Measurements from ENCODE around the gene AK5.
A peak's percentile ranks its signal among the peaks of the same experiment; 100 is the strongest.
"Not testable (repeated sequence)": the region's sequence is repeated elsewhere in the genome, so short reads cannot be mapped to it uniquely, and the experiment has no call there.

The AK5 gene

GRCh38 chr1:77513839-77514763 is 232.3 kb downstream of the AK5 start:
- no peak for DNase-seq

DNA sequence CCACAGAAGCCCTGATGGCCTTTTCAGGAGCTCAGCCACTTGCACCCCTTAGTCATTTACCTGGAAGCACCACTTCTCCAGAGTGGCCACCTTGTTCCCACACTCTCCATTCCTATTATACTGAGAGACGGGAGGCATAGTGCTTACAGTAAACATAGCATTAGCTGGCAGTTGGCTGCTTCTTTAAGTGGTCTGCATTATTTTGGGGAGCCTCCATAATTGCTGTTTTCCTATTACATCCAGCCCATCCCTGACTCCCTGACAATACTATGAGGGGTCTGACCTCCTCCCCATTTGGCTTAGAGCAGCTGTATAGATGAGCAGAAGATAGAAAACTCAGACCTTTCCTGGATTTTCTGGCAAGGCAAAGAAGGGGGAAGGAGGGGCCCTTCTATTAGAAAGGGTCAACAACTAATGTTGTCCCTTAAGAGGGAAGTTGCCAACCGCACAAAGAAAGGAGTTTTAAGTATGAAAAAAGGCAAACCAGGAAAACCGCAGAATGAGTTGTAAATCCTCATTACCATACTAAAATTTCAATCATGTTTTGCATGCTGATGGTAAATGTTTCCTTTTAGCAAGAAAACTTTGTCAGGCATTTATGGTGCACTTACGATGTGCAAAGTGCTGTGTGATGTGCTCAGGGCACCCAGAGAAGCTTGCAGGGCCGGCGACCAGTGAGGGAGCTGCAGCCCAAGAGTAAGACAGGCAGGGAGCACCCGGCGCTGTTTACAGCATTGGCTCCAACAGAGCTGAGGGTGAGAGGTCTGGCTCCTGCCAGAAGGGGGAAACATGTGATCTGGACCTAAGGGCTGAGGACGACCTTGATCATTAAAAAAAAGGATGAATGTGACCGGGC is 233.3 kb downstream of the AK5 start:
- DNase-seq: no peak

DNA sequence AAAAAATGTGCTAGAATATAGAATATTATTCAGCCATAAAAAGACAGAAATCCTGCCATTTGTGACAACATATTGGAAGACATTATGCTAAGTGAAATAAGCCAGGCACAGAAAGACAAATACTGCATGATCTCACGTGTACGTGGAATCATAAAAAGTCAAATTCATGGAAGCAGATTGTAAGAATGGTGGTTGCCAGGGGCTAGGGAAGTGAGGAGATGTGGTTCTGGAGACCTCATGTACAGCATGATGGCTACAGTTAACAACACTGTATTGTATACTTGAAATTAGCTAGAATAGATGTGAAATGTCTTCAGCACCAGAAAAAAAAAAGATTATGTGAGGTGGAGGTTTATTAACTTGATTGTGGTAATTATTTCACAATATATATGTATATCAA is 234.3 kb downstream of the AK5 start:
- DNase-seq: no peak

- no peak for DNase-seq
These were observed 242.2 kb downstream of the AK5 start for GRCh38 chr1:77524038-77524437.

- DNase-seq: not testable (repeated sequence)
These were observed 249.3 kb downstream of the AK5 start for GRCh38 chr1:77531149-77531548.

DNA sequence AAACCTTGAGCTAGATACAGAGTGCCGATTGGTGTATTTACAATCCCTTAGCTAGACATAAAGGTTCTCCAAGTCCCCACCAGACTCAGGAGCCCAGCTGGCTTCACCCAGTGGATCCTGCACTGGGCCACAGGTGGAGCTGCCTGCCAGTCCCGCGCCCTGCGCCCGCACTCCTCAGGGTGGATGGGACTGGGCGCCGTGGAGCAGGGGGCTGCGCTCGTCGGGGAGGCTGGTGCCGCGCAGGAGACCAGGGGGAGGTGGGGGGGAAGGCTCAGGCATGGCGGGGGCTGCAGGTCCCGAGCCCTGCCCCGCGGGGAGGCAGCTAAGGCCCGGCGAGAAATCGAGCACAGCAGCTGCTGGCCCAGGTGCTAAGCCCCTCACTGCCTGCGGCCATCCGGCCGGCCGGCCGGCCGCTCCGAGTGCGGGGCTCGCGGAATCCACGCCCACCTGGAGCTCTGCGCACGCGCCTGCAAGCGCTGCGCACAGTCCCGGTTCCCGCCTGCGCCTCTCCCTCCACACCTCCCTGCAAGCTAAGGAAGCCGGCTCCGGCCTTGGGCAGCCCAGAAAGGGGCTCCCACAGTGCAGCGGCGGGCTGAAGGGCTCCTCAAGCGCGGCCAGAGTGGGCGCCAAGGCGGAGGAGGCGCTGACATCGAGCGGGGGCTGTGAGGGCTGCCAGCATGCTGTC is 249.9 kb downstream of the AK5 start:
- DNase-seq: not testable (repeated sequence)

DNA sequence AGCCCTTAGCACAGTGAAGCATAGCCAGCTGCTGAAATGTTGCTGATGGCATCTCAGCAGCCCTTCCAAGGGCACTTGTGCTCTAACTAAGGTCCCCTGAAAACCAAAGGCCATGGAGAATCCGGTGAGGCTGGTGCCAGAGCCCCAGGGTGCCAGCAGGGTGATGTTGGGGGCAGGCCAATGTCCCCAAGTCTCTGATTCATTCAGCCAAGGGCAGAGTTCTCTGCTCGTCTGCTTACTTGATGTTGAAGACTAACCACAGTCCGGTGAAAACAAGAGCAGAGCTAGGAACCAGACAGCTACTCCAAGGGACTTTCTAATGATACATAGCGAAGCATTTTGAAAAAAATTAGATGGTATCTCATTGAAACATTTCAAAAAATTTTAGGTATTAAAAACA is 250.8 kb downstream of the AK5 start:
- no peak for DNase-seq

DNA sequence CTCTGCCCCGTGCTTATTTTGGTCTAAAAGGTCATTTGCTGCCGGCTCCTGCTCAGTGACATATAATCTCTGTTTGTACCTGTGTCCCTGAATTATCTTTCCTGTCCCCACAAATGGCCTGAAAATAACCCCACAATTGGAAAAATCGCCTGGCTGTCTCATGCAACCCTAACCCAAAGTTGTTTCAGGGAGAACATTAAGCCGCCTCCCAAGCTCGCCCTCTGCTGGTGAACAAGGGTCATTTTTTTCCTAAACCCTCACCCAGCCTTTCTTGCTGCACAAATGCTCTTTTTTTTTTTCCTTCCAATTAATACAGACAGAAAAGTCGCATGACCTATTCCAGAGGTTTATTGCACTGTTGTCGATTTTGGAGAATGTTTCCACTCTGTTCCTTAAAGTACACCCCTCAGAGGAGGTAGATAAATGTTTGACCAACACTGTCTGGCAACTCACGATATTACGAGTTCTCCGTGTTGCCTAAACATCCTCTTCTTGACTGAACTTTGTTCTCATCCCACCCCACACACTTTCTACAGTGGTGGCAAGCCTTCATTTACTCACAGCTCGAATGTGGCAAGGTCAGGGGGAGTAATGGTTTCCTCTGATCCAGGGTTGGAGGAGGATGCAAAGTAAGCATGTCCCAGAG is 252.0 kb downstream of the AK5 start:
- DNase-seq: peak; percentile 32 to 45

- DNase-seq: no peak
These were observed 252.6 kb downstream of the AK5 start for GRCh38 chr1:77534456-77534855.

- no peak for DNase-seq
These were observed 255.0 kb downstream of the AK5 start for GRCh38 chr1:77536813-77537212.

DNA sequence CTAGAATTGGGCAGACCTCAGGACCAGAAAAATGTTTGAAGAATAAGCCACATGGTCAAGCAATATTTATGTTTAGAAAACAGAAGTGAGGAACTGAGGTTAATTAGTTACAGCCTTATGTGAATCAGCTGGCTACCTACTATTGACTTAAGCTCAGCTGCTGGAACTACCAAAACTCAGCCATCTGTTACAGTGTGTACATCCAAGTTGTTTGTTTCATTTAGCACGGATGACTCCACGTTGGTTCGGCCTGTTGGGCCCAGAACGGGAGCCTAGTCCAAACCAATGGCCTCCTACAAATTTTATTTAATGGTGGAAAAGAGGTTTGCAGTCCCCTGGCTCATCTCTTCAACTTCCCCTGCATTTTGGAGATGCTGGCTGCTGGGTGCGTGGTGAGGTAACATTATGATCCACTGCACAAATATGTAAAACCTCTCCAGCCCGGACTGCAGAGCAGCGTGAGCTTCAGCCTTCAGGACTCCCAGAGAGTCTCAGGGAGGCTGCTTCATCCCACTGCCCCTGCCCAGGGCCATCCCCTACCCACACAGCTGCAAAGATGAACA is 257.2 kb downstream of the AK5 start:
- DNase-seq: no peak

DNA sequence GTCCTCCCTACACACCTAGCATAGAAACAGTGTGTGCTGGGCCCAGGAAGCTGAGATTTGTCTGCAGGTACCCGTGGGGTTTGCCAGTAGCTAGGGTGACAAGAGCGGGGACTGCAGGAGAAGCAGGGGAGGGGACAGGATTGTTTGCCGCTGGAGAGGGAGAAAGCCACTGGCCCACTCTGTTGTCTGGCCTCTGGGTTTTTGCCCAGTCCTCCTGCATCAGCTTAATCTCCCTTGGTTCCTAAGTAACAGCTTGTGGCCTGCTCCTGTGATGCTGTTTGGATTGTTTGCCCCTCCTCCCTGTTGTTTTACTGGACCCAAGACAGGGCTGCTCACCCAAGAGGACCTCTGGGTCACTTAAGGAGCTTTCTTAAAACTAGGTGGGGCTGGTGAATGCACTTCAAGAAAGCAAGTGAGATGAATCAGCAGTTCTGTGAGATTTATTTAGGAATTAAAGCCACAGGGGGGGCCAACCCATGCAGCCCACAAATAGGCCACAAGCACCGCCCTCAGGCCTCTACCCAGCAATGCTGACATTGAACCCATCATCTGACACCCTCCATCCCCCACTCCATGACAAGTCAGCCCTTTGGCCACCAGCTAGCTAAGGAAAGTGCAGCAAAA is 257.8 kb downstream of the AK5 start:
- DNase-seq: no peak

DNA sequence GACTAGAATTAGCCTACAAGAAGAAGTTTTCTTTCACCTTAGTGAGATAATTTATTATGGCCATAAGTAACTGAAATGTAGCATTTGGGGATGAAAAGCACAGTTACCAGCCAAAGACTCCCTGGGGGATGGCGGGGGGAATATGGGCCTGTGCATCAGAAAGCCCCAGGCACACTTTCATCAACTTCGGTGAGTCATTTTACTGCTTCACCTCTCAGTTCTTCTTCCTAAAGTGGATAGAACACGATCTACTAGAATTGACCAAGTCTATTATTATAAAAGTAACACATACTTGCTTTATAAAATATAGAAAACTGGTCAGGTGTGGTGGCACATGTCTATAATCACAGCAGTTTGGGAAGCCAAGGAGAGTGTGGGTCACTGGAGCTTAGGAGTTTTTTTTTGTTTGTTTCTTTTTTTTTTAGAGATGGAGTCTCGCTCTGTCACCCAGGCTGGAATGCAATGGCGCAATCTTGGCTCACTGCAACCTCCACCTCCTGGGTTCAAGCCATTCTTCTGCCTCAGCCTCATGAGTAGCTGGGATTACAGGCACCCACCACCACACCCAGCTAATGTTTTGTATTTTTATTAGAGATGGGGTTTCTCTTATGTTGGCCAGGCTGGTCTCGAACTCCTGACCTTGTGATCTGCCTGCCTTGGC is 258.8 kb downstream of the AK5 start:
- DNase-seq: no peak

DNA sequence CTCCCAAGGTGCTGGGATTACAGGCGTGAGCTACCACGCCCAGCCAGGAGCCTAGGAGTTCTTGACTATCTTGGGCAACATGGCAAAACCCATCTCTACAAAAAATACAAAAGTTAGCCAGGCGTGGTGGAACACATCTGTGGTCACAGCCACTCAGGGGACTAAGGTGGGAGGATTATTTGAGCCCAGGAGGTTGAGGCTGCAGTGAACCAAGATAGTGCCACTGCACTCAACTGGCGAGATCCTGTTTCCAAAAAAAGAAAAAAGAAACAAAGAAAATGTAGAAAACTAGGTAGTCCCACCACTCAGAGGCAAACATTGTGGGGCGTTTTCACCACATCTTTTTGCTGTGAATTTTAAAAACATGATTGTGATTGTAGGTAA is 259.3 kb downstream of the AK5 start:
- no peak for DNase-seq

GRCh38 chr1:77542813-77543420 is 261.1 kb downstream of the AK5 start:
- DNase-seq: no peak

DNA sequence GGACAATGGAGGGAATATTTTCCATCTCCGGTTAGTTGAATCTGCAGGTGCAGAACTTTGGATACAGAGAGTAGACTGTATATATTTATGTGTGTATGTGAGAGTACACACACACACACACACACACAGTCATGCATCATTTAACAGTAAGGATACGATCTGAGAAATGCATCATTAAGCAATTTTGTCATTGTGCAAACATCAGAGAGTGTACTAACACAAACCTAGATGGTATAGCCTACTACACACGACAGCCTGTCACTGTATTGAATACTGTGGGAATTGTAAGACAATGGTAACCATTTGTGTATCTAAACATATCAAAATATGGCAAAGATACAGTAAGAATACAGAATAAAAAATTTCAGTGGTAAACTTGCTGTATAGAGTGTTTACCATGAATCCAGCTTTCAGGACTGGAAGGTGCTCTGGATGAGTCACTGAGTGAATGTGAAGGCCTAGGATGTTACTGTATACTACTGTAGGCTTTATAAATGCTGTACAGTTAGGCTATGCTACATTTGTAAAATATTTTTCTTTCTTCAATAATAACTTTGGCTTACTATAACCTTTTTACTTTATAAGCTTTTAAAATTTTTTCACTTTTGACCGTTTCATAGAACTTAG is 262.1 kb downstream of the AK5 start:
- DNase-seq: no peak

GRCh38 chr1:77544845-77545244 is 263.0 kb downstream of the AK5 start:
- no peak for DNase-seq

DNA sequence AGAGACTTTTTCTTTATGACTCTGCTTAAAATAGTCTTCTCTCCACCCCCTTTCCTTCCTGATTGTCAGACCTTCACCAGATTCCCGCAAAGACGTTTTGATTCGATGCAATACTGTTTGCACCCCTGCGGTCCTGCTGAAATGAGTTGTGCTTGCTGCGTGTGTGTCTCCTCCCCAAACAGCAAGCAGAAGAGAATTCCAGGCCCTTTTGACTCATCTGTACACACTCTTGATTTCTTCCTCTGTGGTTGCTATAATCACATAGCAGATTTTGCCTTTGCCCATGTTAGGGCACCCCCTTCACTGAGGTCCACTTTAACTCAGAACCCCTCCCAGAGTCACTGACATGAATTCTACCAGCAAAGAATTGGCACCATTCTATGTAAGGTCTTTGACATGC is 264.2 kb downstream of the AK5 start:
- no peak for DNase-seq

- DNase-seq: no peak
These were observed 265.1 kb downstream of the AK5 start for GRCh38 chr1:77546890-77547289.

DNA sequence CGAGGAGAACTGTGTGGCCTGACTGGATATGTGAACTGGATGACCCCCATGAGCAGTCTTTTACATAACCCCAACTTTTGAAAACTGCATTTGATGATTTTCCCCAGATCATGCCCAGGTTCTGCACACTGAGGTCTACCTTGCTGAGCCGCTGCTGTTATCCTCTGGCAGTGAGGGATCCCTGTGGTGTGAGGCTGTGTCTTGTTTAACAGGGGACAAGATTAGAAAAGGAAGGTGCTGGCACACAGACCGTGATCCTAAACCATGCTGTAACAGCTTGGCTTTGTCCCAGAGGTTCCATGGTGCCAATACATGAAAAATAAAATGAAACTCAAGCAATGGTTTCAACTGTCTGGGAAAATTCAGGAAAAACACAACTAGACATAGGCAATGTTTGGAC is 266.5 kb downstream of the AK5 start:
- no peak for DNase-seq

GRCh38 chr1:77550135-77550534 is 268.3 kb downstream of the AK5 start:
- DNase-seq: no peak
